GM12864 (cell line): ENCODE data around the gene NUCKS1.

Source experiments
- DNase-seq: peaks from one replicate; pipeline ENCODE4 v3.0.0-alpha.2; 2011; ENCODE audit warnings: low read depth
- H3K4me3 ChIP-seq: 2 replicates; pipeline ENCODE4 v1.5.1; 2011; ENCODE audit warnings: mild to moderate bottlenecking, low read depth, low read length, control low read depth
- CTCF ChIP-seq: IDR thresholded peaks from 2 replicates; pipeline ENCODE4 v1.5.1; 2011; ENCODE audit warnings: low read depth, mild to moderate bottlenecking, moderate library complexity, low read length, control low read depth, inconsistent platforms; ENCODE audit errors: missing control alignments

Gene NUCKS1

GRCh38 chr1:205750138-205751035 is at the start of gene NUCKS1:
Gene NUCKS1 (minus strand): TSS chr1:205750182. CDS start chr1:205749973, 209 bp downstream.
- TF ChIP-seq CTCF: no peak
- H3K4me3 ChIP-seq: peak within 1 kb of the TSS; percentile 68
- peak; percentile 98 for DNase-seq

- H3K4me3 ChIP-seq: no peak overlapping the region
- no peak for DNase-seq
These were observed 48.6 kb upstream of the NUCKS1 start for GRCh38 chr1:205798577-205798976.

GRCh38 chr1:205797168-205797567 is 47.2 kb upstream of the NUCKS1 start:
- TF ChIP-seq CTCF: no peak
- DNase-seq: no peak
- H3K4me3 ChIP-seq: no peak overlapping the region

More at GRCh38 chr1:205798577-205798976, 48.6 kb upstream of the NUCKS1 start:
- no peak for TF ChIP-seq CTCF

GRCh38 chr1:205794011-205794730 is 44.2 kb upstream of the NUCKS1 start:
- H3K4me3 ChIP-seq: no peak overlapping the region
- DNase-seq: no peak
- TF ChIP-seq CTCF: no peak

GRCh38 chr1:205792961-205793673 is 43.1 kb upstream of the NUCKS1 start:
- TF ChIP-seq CTCF: no peak

GRCh38 chr1:205792481-205792881 is 42.5 kb upstream of the NUCKS1 start:
- H3K4me3 ChIP-seq: no peak overlapping the region
- DNase-seq: no peak
- TF ChIP-seq CTCF: no peak

More at GRCh38 chr1:205792961-205793673, 43.1 kb upstream of the NUCKS1 start:
- H3K4me3 ChIP-seq: no peak overlapping the region
- DNase-seq: no peak
